Left renal cortex interstitium (tissue), 4 donors: ENCODE measurements around the gene SMYD3. TPM values are rescaled to one million over a fixed set of nuclear protein-coding genes. Genes with fewer than 3 reads are reported as not detected.
"Not testable (repeated sequence)": the region's sequence is repeated elsewhere in the genome, so short reads cannot be mapped to it uniquely, and the experiment has no call there.

Experiments used
- DNase-seq, 4 donors: peaks; one replicate each; pipeline ENCODE4 v3.0.0-alpha.2; 2013; ENCODE audit warnings: low read depth in 4 of 4, low spot score in 2 of 4, missing footprints in 1 of 4
- polyA plus RNA-seq, 4 donors: library from polyadenylated mRNA; unstranded; fragments of 120-200 nt; gene quantifications; one replicate each; pipeline ENCODE4 v1.2.1, GENCODE V29; 2013; ENCODE audit not compliant: insufficient read length in 4 of 4

SMYD3 gene
- polyA plus RNA-seq, 4 donors: 23.8 to 31.7 (median 27.7) TPM

GRCh38 chr1:246367041-246367440 is 140.0 kb downstream of the SMYD3 start:
- no peak for DNase-seq

DNA sequence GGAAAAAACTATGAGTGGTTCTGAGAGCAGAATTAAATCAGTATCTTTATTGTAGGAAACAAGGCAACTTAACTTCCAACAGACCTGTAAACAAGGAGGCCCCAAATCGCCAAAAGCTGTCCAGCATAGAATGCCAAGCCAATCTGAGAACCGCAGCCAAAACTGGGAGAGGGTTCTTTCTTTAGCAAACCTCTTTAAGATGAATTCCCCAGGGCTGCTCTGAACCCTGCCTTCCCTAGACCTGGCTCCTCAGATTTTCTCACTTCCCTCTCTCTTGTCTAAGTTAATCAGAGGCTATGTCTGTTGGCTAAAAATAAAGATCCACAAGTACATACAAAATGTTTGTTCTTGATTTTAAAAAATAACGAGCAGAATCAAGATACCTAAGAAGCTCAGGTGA is 141.4 kb downstream of the SMYD3 start:
- no peak for DNase-seq

DNA sequence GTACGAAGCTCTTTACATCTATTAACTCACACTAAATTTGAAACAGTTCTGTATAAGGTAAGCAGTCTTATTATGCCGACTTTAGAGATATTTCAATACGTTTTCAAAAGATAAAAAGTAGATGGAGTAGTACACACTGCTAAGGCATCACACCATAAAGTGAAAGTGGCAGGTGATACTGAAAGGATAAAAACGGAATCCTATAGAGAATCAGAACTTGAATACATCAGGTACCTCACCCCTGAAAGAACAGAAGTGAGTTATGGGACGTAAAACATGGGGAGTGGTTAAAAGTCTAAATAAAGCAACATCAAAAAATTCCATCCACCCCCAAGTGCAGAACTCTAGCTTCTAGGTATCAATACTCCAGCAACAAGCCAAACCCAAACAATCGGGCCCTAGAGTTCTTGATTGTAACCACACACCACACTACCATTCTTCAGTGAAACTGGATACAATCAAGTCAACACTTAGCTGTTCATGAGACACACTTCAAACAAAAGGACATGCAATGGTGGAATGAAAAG is 142.6 kb downstream of the SMYD3 start:
- no peak for DNase-seq

DNA sequence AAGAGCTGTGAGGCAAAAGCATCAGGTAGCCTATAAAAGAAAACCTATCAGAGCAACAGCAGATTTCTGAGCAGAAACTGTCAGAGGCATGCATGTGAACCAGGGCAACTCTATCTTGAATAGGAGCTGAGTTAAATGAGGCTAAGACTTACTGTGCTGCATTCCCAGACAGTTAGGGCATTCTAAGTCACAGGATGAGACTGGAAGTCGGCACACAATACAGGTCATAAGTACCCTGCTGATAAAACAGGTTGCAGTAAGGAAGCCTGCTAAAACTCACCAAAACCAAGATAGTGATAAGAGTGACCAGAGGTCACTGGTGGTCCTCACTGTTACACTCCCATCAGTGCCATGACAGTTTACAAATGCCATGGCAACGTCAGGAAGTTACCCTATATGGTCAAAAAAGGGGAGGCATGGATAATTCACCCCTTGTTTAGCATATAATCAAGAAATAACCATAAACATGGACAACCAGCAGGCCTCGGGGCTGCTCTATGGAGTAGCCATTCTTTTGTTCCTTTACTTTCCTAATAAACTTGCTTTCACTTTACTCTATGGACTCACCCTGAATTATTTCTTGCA is 150.0 kb downstream of the SMYD3 start:
- DNase-seq: not testable (repeated sequence)

GRCh38 chr1:246355411-246356230 is 151.5 kb downstream of the SMYD3 start:
- no peak for DNase-seq

DNA sequence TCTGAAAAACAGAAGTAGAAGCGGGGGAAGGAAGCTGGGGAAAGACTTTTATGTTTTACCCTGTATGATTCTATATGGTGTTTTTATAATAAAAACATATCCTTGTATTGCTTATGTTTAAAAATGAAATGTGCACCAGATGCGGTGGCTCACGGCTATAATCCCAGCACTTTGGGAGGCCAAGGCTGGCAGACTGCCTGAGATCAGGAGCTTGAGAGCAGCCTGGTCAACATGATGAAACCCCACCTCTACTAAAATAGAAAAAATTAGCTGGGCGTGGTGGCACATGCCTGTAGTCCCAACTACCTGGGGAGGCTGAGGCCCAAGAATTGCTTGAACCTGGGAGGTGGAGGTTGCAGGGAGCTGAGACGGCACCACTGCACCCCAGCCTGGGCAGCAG is 155.4 kb downstream of the SMYD3 start:
- no peak for DNase-seq

- no peak for DNase-seq
These were observed 156.3 kb downstream of the SMYD3 start for GRCh38 chr1:246350745-246351144.

DNA sequence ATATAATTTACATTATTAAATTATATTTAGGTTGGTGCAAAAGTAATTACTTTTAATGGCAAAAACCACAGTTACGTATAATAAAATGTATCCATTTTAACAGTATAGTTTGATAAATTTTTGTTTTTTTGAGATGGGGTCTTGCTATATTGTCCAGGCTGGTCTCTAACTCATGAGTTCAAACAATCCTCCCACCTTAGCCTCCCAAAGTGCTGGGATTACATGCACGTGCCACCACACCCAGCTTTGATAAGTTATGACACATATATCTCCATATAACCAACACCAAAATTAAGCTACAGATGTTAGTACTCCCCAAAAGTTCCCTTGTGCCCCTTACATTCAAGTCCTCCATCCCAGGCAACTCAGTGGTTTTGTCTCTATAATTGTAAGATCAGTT is 163.1 kb downstream of the SMYD3 start:
- no peak for DNase-seq

GRCh38 chr1:246343251-246343650 is 163.8 kb downstream of the SMYD3 start:
- DNase-seq: no peak

DNA sequence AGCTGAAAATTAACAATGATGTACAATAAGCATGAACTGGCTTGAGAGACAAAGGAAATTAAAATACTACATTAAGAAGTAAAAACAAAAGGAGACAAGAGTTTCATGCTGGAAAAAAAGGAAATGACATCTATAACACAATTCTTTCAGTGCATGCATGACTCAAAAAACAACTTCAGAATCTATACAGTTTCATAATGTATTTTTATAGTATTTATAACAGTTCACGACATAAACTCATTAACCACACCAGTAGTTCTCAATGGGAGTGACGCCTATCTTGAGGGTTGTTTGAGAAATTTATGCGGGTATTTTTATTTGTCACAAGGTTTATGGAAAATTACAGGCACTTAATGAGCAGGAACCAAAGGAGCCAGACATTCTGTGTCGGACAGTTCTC is 168.5 kb downstream of the SMYD3 start:
- no peak for DNase-seq

DNA sequence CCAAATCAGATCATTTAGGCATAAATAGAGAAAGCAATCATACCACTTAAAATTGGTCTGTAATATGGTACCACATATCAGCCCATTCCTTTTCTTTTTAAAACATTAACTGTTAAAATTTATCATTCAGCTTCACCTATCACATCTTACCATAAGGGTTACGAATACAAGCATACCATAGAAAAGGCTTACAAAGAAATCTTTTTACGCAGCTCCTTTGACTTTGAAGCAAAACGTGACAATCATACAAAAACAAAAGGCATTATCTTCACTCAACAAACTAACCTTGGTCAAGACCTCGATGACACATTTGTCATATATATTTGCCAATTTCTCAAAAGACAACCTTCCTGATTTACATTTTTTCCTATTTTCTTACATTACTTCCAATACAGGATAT is 169.0 kb downstream of the SMYD3 start:
- DNase-seq: no peak

DNA sequence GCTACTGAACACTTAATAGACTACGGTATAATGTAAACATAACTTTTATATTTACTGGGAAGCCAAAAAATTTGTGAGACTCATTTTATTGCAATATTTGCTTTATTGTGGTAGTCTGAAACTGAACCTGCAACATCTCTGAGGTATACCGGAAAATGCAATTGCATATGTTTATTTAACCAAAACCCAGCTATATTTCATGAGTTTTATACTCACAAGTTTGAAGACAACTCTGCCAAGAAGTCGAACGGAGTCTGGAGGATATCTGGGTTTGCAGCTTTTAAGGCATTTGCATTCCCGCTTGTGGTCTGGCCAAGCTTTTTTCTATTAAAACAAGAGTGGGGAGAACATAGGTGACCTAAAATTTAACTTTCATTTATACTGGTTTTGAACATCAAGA is 171.9 kb downstream of the SMYD3 start:
- DNase-seq: no peak

GRCh38 chr1:246333855-246334254 is 173.2 kb downstream of the SMYD3 start:
- DNase-seq: no peak

DNA sequence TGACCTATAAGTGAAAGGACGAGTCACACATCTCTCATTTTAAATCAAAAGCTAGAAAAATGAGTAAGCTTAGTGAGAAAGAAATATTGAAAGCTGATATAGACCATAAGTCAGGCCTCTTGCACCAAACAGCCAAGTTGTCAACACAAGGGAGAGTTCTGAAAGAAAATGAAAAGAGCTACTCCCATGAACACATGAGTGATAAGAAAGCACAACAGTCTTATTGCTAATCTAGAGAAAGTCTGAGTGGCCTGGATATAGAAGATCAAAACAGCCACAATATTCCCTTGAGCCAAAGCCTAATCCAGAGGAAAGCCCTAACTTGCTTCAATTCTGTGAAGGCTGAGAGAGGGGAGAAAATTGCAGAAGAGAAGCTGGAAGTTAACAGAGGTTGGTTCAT is 175.0 kb downstream of the SMYD3 start:
- DNase-seq: no peak

DNA sequence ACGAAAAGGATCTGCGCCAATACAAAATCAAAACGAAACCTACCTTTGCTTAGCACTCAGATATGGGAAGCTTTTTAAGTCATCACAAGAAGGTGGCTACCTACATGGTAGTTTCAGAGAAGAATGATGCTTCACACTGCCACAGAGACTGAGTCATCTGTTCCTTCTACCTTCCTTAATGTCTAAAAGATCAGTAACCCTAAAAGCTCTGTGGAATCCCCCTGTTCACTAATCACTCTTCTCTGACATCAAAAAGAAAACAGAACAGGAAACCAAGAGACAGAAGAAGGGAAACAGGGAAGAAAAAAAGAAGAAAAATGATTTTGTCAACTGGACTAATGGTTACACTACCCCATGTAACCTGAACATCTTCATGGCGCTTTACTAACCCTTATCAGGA is 177.2 kb downstream of the SMYD3 start:
- no peak for DNase-seq

DNA sequence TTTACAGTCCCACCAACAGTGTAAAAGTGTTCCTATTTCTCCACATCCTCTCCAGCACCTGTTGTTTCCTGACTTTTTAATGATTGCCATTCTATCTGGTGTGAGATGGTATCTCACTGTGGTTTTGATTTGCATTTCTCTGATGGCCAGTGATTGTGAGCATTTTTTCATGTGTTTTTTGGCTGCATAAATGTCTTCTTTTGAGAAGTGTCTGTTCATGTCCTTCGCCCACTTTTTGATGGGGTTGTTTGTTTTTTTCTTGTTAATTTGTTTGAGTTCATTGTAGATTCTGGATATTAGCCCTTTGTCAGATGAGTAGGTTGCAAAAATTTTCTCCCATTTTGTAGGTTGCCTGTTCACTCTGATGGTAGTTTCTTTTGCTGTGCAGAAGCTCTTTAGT is 177.8 kb downstream of the SMYD3 start:
- DNase-seq: not testable (repeated sequence)

- DNase-seq: no peak
These were observed 182.4 kb downstream of the SMYD3 start for GRCh38 chr1:246324711-246325110.

DNA sequence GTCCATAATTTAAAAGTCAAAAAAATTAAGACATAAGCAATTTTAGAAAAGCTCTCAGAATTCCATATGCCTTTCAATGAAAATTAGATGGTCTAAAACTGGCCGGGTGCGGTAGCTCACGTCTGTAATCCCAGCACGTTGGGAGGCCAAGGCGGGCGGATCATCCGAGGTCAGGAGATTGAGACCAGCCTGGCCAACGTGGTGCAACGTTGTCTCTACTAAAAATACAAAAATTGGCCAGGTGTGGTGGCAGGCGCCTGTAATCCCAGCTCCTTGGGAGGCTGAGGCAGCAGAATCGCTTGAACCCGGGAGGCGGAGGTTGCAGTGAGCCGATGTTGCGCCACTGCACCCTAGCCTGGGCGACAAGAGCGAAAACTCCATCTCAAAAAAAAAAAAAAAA is 183.0 kb downstream of the SMYD3 start:
- DNase-seq: not testable (repeated sequence)

DNA sequence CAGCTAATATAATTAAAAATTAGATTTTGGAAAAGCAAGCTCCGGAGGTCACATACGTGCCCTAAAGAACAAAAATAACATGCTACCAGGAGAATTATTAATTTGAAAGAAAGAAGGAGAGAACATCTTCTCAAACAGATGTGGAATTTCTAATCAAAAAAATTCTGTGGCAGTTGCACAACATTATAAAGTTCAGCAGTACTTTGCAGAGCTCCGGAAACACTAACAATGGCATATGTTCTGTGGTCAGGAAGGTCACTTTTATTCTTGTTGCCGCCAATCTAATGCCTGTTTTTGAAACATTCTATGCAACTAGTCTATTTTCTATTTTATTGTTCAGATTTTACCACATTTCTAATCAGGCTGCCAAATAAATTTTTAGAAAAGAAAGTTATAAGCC is 186.8 kb downstream of the SMYD3 start:
- DNase-seq: no peak

DNA sequence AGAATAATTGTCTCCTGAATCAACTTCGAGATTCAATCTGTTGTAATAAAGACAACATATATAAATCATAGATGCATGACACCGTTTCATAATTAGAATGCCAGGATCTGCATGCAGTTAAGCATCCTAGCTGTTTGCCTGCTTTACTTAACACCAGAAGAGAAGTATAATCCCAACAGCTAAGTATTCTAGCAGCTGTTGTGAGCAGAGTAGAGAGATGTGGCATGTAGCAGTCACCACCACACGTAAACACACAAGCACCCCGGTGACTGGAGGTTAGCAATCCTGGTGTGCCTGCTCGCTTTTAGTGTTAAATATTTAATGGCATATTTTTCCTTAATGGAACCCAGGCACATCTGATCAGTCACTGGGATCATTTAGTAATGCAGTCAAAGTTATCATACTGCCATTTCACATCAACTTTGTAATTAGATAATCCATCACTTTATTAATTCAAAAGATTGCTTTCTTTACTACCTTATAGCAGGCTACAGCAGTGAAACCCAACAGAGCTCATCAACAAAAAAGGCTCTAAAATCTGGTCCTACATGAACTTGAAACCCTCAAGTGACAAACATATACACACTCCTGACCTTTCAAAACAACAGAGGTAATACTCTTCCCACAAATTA is 187.9 kb downstream of the SMYD3 start:
- DNase-seq: no peak

DNA sequence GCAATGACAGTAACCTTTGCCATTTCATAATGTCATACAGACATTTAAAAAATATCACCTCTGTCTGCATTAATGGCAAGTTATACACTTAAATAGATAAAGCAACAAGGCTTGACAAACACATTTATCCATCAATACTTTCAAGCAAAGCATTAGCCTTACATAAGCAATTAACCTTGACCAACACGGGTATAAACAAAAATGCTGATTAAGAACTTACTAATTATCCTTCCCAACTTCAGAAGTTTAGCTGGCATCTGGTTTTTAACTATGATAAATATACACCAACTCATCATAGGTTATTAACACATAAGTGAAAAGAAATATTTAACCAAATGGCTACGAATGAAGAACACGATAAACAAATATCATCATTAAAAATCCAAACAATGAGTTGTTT is 188.5 kb downstream of the SMYD3 start:
- DNase-seq: no peak

DNA sequence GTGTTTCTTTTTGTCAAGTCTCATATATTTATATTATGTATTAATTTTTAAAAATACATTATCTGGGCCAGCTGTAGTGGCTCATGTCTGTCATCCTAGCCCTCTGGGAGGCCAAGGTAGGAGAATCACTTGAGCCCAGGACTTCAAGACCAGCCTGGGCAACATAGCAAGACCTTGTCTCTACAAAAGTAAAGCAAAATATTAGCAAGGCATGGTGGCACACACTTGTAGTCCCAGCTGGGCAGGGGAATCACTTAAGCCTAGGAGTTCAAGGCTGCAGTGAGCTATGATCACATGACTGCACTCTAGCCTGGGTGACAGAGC is 189.1 kb downstream of the SMYD3 start:
- DNase-seq: no peak
